ENCODE data around the gene SYT3. TPM values are rescaled to one million over a fixed set of nuclear protein-coding genes. Genes with fewer than 3 reads are reported as not detected.
"Not testable (repeated sequence)": the region's sequence is repeated elsewhere in the genome, so short reads cannot be mapped to it uniquely, and the experiment has no call there.

The SYT3 gene
- total RNA-seq, 1 experiment from 2014 or later: not detected

DNA sequence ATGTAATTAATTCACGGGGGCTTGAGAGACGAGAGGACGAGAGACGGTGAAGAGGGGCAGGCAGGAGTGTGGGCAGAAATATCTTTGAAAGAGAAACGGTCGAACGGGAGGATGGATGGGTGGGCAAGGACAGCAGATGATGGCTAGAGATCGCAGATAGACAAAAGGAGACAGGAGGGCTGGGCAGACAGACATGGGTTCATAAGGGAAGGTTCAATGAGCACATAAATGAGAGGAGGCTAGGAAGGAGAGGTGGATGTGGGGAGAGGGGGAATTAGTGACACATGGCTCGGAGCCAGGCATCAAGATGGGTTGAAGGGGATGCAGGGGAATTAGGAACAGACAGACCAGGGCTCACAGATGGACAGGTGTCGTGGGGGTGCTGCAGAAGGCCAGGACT lies 1.1 kb downstream of the SYT3 start:
- DNase-seq (ENCODE audit: low read depth in 1 of 2, low spot score in 2 of 2): no peak
- peaks cover 43% of the 10 kb centered on the region for H3K27me3 ChIP-seq (replicated peaks)
- no peaks in the 10 kb centered on the region for H3K4me1 ChIP-seq (replicated peaks)
- H3K4me3 ChIP-seq: no peak overlapping the region
- no peaks in the 10 kb centered on the region for H3K36me3 ChIP-seq
- H3K27ac ChIP-seq: no peak overlapping the region
- peaks cover 7% of the 10 kb centered on the region for H3K9me3 ChIP-seq (replicated peaks)

DNA sequence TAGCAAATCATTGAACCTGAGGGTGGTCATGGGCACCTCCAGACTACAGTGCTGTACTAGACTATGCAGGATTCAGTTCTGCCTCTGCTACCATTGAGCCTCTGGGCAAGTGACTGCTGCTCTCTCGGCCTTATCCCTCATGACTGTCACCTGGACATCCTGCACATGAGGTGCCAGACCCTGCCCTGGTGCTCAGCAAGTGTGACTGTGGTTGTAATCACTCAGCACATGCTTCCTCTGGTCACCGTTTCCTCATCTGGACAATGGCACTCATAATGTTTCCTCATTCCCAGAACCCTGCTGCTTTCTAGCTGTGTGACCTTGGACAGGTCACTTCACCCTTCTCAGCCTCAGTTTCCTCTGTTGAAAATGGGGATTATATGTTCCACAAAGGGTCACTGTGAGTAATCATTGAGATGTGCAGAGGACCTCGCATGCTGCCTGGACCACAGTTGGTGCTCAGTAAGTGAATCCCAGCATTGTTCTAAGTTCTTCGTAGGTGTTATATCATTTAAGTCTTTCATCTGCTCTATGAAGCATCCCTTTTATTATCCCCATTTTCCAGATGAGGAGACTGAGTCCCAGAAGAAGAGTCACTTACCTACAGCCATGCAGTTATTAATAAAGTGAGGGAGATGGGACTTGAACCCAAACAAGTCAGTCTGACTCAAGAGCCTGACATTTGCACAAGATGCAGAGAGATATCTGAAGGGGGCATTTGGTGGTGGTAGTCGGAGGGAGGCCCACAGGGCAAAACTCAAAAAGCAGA lies 3.2 kb downstream of the SYT3 start:
- Histone ChIP-seq H3K4me3 (no peak overlapping the region), H3K27ac (no peak overlapping the region), H3K36me3 (no peaks in the 10 kb centered on the region), H3K4me1 (replicated peaks) (no peaks in the 10 kb centered on the region), H3K27me3 (replicated peaks) (peaks cover 36% of the 10 kb centered on the region), H3K9me3 (replicated peaks) (peaks cover 11% of the 10 kb centered on the region)
- no peak for DNase-seq (ENCODE audit: low read depth in 1 of 2, low spot score in 2 of 2)

DNA sequence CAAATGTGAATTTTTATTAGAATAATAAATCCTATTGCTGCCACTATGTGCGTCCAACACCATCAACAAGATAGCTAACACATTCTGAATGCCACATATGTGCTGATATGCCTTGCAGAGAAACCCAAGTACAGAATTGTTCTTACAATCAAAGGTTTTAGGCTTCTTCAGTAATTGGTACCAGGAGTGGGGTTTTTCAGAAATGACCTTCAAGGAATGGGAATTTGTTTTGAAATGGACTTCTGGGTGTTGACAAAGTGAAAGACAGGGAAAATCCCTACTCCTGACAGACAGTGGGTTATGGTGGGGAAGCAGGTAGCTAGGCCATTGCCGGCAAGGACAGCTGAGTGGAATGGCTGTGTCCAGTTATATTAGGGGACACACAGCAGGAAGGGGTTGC lies 5.7 kb downstream of the SYT3 start:
- peaks cover 11% of the 10 kb centered on the region for H3K9me3 ChIP-seq (replicated peaks)
- peaks cover 17% of the 10 kb centered on the region for H3K27me3 ChIP-seq (replicated peaks)
- H3K27ac ChIP-seq: no peak overlapping the region
- DNase-seq (ENCODE audit: low read depth in 1 of 2, low spot score in 2 of 2): no peak
- no peaks in the 10 kb centered on the region for H3K36me3 ChIP-seq
- no peaks in the 10 kb centered on the region for H3K4me1 ChIP-seq (replicated peaks)
- no peak overlapping the region for H3K4me3 ChIP-seq

DNA sequence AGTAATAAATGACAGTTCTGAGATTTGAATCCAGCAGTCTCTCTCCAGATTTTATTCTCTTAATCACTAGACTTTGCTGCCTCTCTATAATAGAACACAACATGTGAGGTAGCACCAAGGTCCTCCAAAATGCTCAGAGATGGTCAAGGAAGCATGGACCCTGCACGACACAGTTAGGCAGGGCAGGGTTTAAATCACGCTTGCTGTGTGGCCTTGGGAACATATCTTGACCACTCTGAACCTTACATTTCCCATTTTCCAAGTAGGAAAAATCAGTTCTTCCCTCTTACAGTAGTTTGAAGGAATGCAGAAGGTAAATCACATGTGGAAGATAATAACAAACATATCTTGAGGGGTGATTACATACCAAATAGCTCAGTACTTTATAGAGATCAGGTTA lies 6.3 kb downstream of the SYT3 start:
- Histone ChIP-seq H3K4me3 (no peak overlapping the region), H3K4me1 (replicated peaks) (no peaks in the 10 kb centered on the region), H3K27me3 (replicated peaks) (peaks cover 10% of the 10 kb centered on the region; the same call in 1 of the 2 replicates), H3K27ac (no peak overlapping the region), H3K9me3 (replicated peaks) (peaks cover 11% of the 10 kb centered on the region), H3K36me3 (no peaks in the 10 kb centered on the region)
- DNase-seq (ENCODE audit: low read depth in 1 of 2, low spot score in 2 of 2): no peak

DNA sequence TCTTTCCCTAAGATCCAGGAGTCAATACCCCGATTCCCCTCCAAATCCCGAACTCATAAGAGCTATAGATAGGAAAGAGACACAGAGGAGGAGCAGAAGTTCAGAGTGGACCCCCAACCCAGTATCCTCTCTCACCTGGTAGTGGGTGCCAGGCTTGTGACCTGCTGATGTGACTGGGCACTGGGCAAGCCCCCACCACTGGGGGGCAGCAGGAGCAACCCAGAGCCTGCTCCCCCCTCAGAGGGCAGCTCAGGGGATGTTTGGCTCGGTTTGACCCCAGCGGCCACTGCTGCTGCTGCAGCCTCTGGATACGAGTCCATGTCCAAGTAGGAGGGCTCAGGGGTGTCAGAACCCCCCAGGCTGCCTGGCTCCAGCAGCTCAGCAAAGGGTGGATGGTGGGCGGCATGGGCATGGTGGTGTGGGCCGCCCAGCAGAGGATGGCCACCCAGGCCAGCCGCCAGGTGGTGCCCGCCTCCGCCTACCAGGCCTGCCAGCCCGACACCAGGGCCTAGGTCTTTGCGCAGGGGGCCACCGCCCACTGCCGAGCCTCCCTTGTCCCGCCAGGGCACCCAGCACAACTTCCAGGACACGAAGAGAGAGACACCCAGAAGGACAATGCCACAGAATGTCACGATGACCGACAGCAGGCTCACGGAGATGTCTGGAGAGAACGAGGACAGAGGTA lies 7.4 kb downstream of the SYT3 start:
- H3K4me3 ChIP-seq: no peak overlapping the region
- peaks cover 11% of the 10 kb centered on the region for H3K9me3 ChIP-seq (replicated peaks)
- no peak for DNase-seq (ENCODE audit: low read depth in 1 of 2, low spot score in 2 of 2)
- no peak overlapping the region for H3K27ac ChIP-seq
- H3K4me1 ChIP-seq (replicated peaks): no peaks in the 10 kb centered on the region
- H3K27me3 ChIP-seq (replicated peaks): peaks cover 1% of the 10 kb centered on the region; the same call in 1 of the 2 replicates
- H3K36me3 ChIP-seq: no peaks in the 10 kb centered on the region

DNA sequence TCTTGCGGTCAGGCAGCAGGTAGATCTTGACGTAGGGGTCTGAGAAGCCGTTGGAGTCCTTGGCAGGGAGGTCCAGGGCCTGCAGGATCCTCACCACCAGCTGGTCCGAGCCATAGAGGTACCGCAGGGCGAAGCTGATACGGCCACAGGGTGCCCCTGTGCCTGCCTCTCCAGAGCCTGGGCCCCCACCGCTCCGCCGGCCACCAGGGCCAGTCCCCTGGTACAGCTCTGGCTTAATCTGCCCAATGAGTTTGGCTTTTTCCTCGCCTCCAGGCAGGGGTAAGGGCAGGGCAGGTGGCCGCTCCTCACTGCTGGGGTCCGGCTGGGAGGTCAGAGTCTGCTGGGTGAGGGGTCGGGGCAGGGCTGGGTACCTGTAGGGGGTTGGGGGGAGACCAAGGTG lies 9.9 kb downstream of the SYT3 start:
- H3K27me3 ChIP-seq (replicated peaks): no peaks in the 10 kb centered on the region
- H3K4me3 ChIP-seq: no peak overlapping the region
- H3K4me1 ChIP-seq (replicated peaks): no peaks in the 10 kb centered on the region

DNA sequence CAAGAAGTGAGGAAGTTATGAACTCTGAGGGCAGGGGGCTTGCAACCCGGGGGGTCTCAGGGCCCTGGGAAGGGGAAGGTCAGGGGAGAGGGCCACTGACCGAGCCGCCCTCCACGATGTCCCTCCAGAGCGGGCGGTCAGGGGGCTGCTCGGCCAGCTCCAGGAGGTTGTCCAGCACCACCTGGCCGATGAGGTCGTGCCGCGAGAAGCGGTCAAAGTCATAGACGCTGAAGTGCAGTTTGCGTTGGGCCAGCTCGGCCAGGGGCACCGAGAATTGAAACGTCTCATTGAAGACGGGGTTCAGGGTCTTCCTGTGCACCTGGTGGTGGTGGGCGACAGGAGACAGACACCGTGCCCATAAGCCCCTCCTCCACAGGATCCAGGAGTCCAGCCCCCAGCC lies 10.5 kb downstream of the SYT3 start:
- H3K4me1 ChIP-seq (replicated peaks): no peaks in the 10 kb centered on the region
- H3K27ac ChIP-seq: no peak overlapping the region
- no peaks in the 10 kb centered on the region for H3K27me3 ChIP-seq (replicated peaks)
- H3K9me3 ChIP-seq (replicated peaks): peaks cover 10% of the 10 kb centered on the region
- no peaks in the 10 kb centered on the region for H3K36me3 ChIP-seq
- no peak overlapping the region for H3K4me3 ChIP-seq
- DNase-seq (ENCODE audit: low read depth in 1 of 2, low spot score in 2 of 2): no peak

More for the DNA sequence above, 9.9 kb downstream of the SYT3 start:
- no peak for DNase-seq (ENCODE audit: low read depth in 1 of 2, low spot score in 2 of 2)
- Histone ChIP-seq H3K9me3 (replicated peaks) (peaks cover 11% of the 10 kb centered on the region), H3K27ac (no peak overlapping the region), H3K36me3 (no peaks in the 10 kb centered on the region)

DNA sequence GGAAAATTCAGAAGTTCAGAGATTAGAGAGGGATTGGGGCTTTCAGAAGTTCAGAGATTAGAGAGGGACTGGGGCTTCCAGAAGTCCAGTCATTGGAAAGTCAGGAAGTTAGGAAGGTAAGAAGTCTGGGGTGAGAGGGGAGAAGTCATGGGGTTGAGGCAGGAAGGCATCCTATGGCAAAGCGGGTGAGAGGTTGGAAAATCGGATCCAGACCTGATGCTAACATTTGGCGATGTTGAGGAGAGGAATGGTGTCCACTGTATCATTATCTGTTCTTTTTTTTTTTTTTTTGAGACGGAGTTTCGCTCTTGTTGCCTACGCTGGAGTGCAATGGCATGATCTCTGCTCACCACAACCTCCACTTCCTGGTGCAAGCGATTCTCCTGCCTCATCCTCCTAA lies 11.1 kb downstream of the SYT3 start:
- no peak for DNase-seq (ENCODE audit: low read depth in 1 of 2, low spot score in 2 of 2)
- no peak overlapping the region for H3K4me3 ChIP-seq
- no peaks in the 10 kb centered on the region for H3K36me3 ChIP-seq
- H3K9me3 ChIP-seq (replicated peaks): peaks cover 3% of the 10 kb centered on the region; the same call in 1 of the 2 replicates
- H3K4me1 ChIP-seq (replicated peaks): no peaks in the 10 kb centered on the region
- no peaks in the 10 kb centered on the region for H3K27me3 ChIP-seq (replicated peaks)
- H3K27ac ChIP-seq: no peak overlapping the region

DNA sequence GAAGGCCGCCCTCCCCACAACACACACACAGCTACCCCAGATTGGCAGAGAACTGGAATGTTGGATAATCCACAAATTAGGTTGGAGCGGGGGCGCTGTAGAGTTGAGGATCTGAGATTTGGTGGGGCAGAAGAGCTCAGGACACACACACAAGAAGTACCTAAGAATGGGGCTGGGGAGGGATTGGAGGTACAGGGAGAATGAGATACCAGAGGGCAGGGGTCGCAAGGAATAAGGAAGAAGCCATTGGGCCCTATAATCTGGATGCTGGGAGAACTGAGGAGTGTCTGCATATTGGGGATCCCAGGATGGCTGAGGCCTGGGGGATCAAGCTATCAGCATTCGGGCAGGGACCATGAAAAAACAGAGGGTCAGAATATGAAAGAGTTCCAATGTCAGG lies 11.5 kb downstream of the SYT3 start:
- Histone ChIP-seq H3K36me3 (no peaks in the 10 kb centered on the region), H3K9me3 (replicated peaks) (no peaks in the 10 kb centered on the region), H3K27me3 (replicated peaks) (no peaks in the 10 kb centered on the region), H3K4me3 (no peak overlapping the region), H3K4me1 (replicated peaks) (no peaks in the 10 kb centered on the region), H3K27ac (no peak overlapping the region)
- DNase-seq (ENCODE audit: low read depth in 1 of 2, low spot score in 2 of 2): no peak

DNA sequence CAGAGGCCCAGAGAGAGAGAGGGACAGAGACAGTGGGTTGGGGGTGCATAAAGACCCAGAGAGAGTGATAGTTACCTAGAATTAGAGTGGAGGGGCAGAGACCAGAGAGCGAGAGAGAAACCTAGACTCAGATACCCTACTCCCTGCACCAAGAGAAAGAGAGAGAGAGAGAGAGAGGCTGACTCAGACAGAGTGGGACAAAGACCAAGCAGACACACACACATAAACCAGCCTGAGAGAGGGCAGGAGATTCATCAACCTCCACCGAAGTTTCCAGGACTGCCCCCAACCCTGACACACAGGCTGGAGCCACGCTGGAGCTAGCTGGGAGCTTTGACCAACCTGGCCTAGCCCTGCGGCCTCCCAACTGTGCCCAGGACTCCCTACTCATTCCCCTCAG lies 12.9 kb downstream of the SYT3 start:
- Histone ChIP-seq H3K27ac (no peak overlapping the region), H3K36me3 (no peaks in the 10 kb centered on the region), H3K4me3 (no peak overlapping the region), H3K27me3 (replicated peaks) (no peaks in the 10 kb centered on the region), H3K9me3 (replicated peaks) (no peaks in the 10 kb centered on the region), H3K4me1 (replicated peaks) (no peaks in the 10 kb centered on the region)
- no peak for DNase-seq (ENCODE audit: low read depth in 1 of 2, low spot score in 2 of 2)

DNA sequence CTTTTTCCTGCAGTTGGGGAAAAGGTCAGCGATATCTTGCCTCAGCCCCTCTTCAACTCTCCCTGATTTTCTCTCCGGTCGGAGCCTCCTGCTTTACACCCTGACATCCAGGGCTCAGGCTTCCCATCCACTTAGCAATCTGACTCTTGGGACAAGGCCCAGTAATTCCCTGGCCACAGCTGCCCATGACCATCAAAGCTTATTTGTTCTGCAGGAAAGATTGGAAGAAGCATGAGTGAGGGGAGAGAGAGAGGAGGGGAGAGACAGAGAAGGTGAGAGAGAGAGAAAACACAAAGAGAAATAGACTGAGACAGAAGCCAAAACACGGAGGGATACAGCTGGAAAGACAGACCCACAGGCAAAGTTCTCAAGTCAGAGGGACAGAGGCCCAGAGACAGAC lies 13.7 kb downstream of the SYT3 start:
- Histone ChIP-seq H3K4me1 (replicated peaks) (no peaks in the 10 kb centered on the region), H3K27ac (no peak overlapping the region), H3K36me3 (no peaks in the 10 kb centered on the region), H3K4me3 (no peak overlapping the region), H3K9me3 (replicated peaks) (no peaks in the 10 kb centered on the region), H3K27me3 (replicated peaks) (no peaks in the 10 kb centered on the region)
- DNase-seq (ENCODE audit: low read depth in 1 of 2, low spot score in 2 of 2): no peak

DNA sequence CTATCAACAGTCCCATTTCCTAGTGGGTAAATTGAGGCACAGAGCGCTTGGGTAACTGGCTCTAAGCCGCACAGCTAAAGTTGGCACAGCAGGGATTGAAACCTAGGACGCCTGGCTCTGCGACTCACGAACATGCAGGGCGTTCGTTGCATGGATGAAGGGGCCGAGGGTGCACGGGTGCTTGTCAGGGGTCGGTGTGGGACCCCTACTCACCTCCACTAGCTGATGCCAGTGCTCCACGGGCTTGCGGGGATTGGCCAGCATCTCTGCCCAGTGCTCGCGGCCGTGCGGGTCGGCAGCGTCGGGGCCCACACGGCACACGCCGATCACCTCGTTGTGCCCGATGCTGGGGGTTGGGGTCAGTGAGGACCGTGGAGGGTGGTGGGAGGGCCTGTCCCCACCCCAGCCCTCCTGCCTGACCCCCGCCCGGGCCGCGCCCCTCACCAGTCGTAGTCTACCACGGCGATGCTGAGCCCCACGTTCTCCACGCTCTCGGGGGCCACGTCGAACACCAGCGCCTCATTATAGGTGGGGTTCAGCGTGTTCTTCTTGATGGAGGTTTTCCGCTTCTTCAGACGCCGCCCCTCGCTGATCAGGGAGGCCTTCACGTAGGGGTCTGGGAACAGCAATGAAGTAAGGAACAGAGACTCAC lies 14.6 kb downstream of the SYT3 start:
- no peaks in the 10 kb centered on the region for H3K36me3 ChIP-seq
- no peak for DNase-seq (ENCODE audit: low read depth in 1 of 2, low spot score in 2 of 2)
- no peaks in the 10 kb centered on the region for H3K4me1 ChIP-seq (replicated peaks)
- H3K27ac ChIP-seq: no peak overlapping the region
- no peaks in the 10 kb centered on the region for H3K9me3 ChIP-seq (replicated peaks)
- H3K27me3 ChIP-seq (replicated peaks): no peaks in the 10 kb centered on the region
- no peak overlapping the region for H3K4me3 ChIP-seq

DNA sequence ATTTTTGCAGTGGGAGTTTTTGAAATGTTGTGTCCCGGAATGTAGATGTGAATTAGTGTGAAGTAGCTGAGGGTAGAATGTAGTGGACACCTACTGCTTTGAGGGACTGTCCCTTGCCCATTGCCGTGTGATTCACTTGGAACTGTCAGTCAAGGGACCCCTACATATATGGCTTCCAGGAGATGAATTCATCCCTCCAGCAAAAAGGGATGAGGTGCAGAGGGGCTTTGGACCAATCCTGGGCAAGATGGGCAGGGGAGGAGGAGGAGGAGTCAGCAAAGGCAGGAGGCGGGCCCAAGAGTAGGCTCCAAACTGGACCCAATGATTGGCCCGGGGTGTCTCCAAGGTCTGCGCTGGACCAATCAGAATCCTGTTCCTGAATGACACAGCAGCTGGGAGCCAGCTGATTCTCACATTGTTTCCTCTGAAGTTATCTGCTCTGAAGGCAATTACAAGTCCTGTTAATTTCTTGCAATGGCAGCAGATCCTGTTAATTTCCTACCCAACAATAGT lies 19.2 kb downstream of the SYT3 start:
- H3K9me3 ChIP-seq (replicated peaks); H3K36me3 ChIP-seq; H3K27ac ChIP-seq; H3K4me1 ChIP-seq (replicated peaks); DNase-seq (ENCODE audit: low read depth in 1 of 2, low spot score in 2 of 2); H3K4me3 ChIP-seq; H3K27me3 ChIP-seq (replicated peaks): not testable (repeated sequence)

DNA sequence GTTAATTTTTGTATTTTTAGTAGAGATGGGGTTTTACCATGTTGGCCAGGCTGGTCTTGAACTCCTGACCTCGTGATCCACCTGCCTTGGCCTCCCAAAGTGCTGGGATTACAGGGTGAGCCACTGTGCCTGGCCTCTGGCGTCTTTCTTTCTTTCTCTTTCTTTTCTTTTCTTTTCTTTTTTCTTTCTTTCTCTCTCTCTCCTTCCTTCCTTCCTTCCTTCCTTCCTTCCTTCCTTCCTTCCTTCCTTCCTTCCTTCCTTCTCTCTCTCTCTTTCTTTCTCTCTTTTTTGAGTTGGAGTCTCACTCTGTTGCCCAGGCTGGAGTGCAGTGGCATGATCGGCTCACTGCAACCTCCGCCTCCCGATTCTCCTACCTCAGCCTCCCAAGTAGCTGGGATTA lies 20.5 kb downstream of the SYT3 start:
- not testable (repeated sequence) for DNase-seq (ENCODE audit: low read depth in 1 of 2, low spot score in 2 of 2); H3K4me1 ChIP-seq (replicated peaks); H3K27me3 ChIP-seq (replicated peaks); H3K4me3 ChIP-seq; H3K9me3 ChIP-seq (replicated peaks); H3K27ac ChIP-seq; H3K36me3 ChIP-seq
